Mammary epithelial cell (primary cell): Measurements from ENCODE around the gene USP49.

Experiments used
- CTCF ChIP-seq, 2 donors: IDR thresholded peaks in 1 of 2; conservative IDR thresholded peaks in 1 of 2; 2 replicates each; pipeline ENCODE4 v1.5.1; 2011 to 2012; ENCODE audit warnings: inconsistent platforms in 2 of 2, low read length in 2 of 2, mild to moderate bottlenecking in 2 of 2, control low read depth in 1 of 2, low read depth in 1 of 2; ENCODE audit not compliant: insufficient read depth in 1 of 2; ENCODE audit errors: extremely low read depth in 1 of 2
- EZH2 ChIP-seq: IDR thresholded peaks from 2 replicates; pipeline ENCODE4 v1.6.1; 2012; ENCODE audit warnings: low read length, inconsistent platforms, borderline replicate concordance

DNA sequence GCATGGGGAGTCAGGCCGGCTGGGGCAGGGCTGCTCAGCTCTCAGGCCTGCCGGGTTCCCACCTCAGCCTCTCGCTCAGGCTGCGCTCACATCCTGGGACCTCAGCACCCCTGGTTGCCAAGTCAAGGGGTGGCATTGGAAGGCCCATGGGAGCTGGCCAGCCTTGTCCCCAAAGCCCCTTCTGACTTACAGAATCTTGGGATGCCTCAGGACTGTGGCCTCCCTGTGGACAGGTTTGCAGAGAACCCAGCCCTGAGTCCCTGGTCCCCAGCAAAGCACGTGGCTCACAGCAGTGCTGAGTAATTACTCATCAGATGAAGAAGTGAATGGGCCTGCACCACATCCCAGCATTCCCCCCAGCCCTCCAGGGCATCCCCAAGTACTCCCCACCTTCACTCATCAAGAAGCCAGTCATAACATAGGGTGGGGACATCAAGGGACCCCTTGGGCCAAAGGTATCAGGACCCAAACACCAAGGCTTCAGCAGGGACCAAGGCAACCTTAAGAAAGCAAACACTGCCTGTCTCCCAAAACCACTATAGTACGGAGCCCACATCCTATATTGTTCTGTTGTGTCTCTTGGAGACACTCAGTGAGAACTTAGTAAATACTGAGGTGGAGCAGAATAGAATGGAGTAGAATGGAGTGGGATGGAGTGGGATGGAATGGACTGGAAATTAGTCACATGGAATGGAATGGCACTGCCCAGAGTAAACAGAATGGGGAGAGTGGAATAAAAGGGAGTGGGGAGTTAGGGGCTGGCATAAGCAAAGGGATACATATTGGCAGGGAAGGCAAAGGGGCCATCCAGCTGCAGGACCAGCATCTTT is 151.6 kb downstream of the USP49 start:
- TF ChIP-seq CTCF (conservative IDR thresholded peaks at IDR 0.05 in 1 of 2, IDR thresholded peaks at IDR 0.05 in 1 of 2; ENCODE audit: extremely low read depth in 1 of 2, insufficient read depth in 1 of 2, low read depth in 1 of 2, low read length in 2 of 2) (no peak), EZH2 (no peak)
